ENCODE results near the gene FAAP24.
"Not testable (repeated sequence)": the region's sequence is repeated elsewhere in the genome, so short reads cannot be mapped to it uniquely, and the experiment has no call there.

The FAAP24 gene, protein sequence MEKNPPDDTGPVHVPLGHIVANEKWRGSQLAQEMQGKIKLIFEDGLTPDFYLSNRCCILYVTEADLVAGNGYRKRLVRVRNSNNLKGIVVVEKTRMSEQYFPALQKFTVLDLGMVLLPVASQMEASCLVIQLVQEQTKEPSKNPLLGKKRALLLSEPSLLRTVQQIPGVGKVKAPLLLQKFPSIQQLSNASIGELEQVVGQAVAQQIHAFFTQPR

DNA sequence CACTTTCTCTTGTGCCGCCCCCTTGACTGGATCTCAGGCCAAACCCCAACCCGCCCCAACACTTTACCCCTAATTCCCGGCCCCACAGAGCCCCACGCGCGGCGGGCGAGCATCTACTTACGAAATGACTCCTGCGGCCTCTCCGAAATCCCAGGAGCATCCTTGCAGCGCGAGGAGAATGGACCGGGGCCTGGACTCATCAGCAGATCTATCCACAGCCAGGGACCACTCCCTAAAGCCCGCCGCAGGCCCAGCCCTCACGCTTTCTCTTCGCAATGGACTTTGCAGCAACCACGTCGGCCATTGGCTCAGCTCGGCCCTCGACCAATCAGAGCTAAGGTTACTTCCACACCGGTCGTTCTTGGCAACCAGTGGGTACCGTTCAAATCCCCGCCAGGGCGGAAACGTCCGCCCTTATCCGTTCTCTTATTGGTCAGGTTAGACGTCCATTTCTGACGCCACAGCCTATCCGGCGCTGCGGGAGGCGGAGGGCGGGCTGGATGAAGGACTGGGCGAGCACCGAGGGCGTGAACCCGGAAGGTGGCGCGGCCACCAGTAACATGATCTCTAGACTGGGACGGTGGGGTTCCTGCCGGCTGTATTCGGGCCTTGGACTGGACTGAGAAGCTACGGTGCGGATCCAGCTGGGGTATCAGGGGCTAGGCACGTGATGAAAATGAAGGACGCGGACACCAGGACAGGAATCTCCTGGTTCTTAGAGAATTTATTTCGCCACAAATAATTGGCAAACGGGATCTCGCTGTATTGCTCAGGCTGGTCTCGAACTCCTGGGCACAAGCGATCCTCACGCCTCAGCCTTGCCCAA, at the start of gene FAAP24, which contains the start of gene CEP89:
TSS of gene FAAP24 (plus strand) at position 528 of the 826 bp plus-strand sequence. CDS start 955 bp downstream, outside the sequence.
TSS of gene CEP89 (minus strand) at position 244 of the 826 bp plus-strand sequence. CDS start at position 160, 84 bp downstream.
- FAIRE-seq, result peak; percentile 99

DNA sequence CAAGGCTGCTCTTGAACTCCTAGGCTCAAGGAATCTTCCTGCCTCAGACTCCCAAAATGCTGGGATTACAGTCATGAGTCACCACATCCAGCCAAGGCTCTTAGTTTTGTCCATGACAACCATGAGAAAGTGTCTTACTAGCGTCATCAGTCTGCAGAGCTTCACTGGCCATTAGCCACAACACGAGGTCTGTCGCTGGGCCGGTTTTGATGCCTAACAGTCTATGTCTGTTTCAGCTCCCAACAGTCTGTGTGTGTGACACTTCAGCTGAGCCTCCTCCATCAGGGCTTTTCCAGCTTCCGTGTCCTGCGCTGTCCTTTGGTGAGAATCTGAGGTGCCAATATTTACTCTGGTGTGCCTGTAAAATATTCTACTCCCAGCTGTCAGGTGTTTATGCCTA, 47.8 kb upstream of the FAAP24 start:
- no peak for FAIRE-seq
- DNase-seq (ENCODE audit: insufficient read length, low spot score), result no peak

More for the DNA sequence above, at the start of gene FAAP24, which contains the start of gene CEP89:
- DNase-seq (ENCODE audit: insufficient read length, low spot score), result peak; percentile 100

GRCh38 chr19:32928806-32929205, 43.2 kb upstream of the FAAP24 start:
- FAIRE-seq, result no peak
- no peak for DNase-seq (ENCODE audit: insufficient read length, low spot score)

GRCh38 chr19:32930567-32930966, 41.5 kb upstream of the FAAP24 start:
- DNase-seq (ENCODE audit: insufficient read length, low spot score) (no peak), FAIRE-seq (no peak)

GRCh38 chr19:32933571-32933970, 38.5 kb upstream of the FAAP24 start:
- no peak for DNase-seq (ENCODE audit: insufficient read length, low spot score)
- no peak for FAIRE-seq

DNA sequence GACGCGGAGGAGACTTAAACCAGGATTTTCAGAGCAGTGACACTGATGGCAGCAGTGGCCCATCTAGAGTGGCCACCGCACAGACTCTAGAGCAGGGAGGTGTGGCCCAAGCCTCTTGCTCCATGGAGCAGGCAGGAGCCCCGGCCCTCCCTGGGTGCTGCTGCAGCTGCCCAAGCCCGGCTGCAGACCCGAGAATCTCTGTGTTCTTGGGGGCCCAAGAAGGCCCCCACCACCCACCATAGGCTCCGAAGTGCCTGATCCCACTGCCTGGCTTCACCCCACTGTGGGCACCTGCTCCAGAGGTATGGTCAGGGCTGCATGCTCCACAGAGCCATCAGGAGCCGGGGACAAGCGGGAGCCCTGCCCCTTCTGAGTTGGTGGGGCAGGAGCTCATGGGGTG, 36.4 kb upstream of the FAAP24 start:
- DNase-seq (ENCODE audit: insufficient read length, low spot score) (no peak), FAIRE-seq (no peak)

DNA sequence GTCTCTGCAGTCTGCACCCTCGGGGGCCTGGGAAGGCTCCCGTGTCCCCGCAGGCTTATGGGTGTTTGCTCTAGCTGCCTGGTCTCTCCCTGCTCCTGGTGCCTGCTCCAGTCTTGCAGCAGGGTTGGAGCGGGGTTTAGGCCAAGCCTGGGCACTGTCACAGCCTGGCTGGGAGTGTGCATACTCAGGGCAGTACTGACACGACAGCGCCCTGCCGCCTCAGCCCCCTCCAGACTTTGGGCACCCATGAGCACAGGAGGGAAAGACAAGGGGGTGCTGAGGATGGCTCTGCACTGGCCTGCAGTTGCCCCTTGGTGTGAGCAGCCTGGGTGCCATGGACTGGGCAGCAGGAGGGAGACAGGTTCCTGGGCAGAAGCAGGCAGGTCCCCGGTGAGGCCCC, 36.0 kb upstream of the FAAP24 start:
- no peak for FAIRE-seq
- DNase-seq (ENCODE audit: insufficient read length, low spot score), result no peak

DNA sequence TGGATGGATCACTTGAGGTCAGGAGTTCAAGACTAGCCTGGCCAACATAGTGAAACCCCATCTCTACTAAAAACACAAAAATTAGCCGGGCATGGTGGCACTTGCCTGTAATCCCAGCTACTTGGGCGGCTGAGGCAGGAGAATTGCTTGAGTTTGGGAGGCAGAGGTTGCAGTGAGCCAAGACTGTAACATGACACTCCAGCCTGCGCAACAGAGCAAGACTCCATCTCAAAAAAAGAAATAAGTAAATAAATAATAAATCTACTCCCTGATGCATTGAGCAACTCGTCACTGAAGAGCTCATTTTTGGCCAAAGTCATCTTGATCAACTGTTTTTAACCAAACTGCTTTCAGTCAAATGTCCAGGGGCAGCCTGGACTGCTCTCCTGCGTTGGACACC, 30.8 kb upstream of the FAAP24 start:
- FAIRE-seq, result not testable (repeated sequence)

DNA sequence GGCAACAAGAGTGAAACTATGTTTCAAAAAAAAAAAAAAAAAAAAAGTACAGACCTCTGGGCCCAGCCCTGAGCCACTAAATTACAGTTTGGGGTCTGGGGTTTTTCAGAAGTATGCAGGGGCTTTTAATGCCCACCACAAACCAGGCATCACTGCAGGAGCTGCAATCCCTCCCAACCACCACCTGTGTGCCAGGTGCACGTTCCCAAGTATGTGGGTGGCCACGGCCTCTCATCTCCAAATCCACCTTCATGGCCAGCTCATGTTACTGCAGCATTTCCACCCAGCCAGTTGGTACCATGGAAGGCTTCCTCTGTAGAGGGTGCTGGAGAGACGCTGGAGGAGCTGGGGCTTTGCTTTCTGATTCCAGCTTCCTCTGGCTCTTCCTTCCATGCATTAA, 26.8 kb upstream of the FAAP24 start:
- no peak for FAIRE-seq
- no peak for DNase-seq (ENCODE audit: insufficient read length, low spot score)

More for the DNA sequence above, 30.8 kb upstream of the FAAP24 start:
- DNase-seq (ENCODE audit: insufficient read length, low spot score), result not testable (repeated sequence)

DNA sequence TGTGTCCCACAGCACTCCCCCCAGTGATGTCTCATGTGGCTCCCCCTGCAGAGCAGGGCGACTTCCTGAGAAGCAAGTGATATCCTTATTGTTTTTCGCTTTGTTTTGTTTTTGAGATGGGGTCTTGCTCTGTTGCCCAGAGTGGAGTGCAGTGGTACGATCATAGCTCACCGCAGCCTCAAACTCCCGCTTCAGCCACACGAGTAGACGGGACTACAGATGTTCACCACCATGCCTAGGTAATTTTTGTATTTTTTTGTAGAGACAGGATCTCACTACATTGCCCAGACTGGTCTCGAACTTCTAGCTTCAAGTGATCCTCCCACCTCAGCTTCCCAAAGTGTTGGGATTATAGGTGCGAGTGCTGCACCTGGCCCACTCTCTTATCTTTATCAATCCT, 5.3 kb upstream of the FAAP24 start:
- FAIRE-seq, result no peak
- no peak for DNase-seq (ENCODE audit: insufficient read length, low spot score)

DNA sequence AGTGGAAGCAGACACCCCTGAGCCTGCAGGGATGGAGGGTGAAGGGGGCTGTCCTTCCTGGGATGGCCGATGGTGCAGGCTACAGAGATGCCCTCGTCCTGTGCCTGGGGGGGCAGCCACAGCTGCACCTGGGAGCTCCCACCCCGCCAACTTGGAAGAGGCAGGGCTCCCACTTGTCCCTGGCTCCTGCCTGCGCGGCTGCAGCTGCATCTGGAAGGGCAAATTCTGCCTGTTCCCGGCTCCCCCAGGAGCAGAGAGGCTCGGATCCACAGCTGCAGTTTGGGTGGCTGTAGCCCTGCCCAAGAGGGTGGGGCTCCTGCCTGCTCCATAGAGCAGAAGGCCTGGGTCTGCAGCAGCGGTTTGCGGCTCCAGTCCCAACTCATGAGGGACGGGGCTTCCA, 2.5 kb upstream of the FAAP24 start:
- DNase-seq (ENCODE audit: insufficient read length, low spot score), result no peak
- no peak for FAIRE-seq

DNA sequence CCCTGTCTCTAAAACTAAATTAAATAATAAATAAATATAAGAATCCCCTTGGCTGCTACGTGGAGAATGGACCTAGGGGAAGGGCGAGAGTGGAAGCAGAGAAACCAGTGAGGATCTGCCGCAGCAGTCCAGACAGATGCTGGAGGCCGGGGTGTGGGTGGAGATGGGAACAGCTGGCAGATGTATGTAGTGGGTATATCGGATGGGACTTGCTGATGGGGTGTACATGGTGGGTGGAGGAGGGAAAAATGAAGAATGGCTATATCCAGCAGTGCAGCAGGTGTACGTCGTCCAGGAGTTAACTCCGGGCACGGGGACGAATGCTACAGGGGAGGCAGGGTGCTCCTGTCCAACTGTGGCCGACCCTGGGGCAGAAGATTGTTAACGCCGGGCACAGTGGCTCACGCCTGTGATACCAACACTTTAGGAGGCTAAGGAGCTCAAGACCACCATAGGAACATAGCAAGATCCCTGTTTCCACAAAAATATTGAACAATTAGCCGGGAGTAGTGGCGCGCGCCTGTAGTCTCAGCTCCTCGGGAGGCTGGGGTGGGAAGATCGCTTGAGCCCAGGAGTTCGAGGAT, 938 bp upstream of the FAAP24 start:
- FAIRE-seq (no peak), DNase-seq (ENCODE audit: insufficient read length, low spot score) (no peak)

DNA sequence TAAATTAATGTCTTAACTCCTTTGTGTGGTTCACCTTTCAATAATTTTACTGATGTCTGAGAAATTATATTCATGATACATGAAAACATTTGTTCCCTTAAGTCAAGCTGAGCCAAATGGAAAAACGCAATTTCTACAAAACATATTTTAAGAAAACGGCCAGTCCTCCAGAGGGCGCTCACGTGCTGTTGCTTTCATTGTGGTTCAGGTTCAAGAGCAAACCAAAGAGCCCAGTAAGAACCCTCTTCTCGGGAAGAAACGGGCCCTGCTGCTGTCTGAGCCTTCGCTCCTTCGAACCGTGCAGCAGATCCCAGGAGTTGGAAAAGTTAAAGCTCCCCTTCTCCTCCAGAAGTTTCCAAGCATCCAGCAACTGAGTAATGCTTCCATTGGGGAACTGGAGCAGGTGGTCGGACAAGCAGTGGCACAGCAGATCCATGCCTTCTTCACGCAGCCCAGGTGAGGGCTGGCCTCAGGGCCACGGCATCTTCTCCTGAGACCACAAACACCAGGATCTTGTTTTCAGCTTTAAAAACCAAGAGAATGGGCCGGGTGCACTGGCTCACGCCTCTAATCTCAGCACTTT, 4.3 kb downstream of the FAAP24 start:
- FAIRE-seq (no peak), DNase-seq (ENCODE audit: insufficient read length, low spot score) (peak; percentile 53)

GRCh38 chr19:32977280-32977679, 5.2 kb downstream of the FAAP24 start:
- no peak for DNase-seq (ENCODE audit: insufficient read length, low spot score)
- no peak for FAIRE-seq

- DNase-seq (ENCODE audit: insufficient read length, low spot score); FAIRE-seq: not testable (repeated sequence)
Observed at GRCh38 chr19:32977813-32978212, 5.8 kb downstream of the FAAP24 start.

DNA sequence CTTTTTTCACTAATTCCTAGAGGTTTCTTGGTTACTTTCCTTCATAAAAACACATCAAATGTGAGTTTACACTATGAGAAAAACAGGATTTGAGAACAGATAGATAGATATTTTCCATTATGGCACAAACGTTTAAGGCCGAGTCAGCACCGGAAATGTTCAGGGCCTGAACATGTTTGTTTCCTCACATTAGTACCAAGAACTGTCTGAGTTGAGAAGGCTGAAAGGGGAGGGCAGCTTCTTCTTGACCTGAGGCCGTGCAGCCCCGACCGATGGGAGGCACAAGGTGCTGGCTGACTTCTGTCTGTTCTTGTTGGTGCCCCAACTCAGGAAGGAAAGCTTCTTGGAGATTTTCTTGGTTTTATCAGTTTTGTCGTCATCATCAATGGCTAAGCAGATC, 7.8 kb downstream of the FAAP24 start:
- FAIRE-seq; DNase-seq (ENCODE audit: insufficient read length, low spot score): not testable (repeated sequence)

DNA sequence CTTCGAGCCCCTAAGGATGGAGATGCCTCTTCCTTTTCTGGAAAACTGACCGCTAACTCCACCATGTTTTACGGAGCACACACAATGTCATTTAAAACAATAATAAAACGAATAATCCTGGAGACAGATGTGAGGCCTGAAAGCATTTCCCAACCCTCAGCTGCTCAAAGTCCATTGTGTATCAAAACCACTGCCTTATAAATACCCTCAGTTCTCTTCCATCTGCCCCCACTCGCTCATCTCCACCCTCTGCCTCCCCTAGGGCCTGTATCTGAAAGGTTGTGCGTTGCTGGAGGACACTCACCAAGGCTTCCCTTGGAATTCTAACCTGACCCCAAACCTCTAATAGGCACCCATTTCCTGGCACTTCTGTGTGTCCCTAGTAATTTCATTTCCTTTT, 10.4 kb downstream of the FAAP24 start:
- DNase-seq (ENCODE audit: insufficient read length, low spot score), result not testable (repeated sequence)

DNA sequence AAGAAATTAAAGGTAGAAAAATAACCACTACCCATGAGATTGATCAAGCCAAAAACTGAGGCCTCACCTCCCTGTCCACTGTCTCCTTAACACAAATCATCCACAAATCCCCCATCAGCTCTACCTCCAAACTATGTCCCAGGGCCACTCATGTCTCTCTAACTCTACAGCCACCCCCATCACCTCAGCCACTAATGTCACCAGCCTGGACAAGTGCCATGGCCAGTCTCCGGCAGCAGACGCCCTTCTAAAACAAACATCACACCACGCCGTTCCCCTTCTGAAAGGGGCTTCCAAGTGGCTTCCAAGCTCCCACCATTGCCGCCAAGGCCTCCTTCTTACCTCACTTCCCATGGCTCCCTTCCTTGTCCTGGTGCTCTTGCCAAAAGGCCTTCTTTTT, 16.2 kb downstream of the FAAP24 start:
- FAIRE-seq; DNase-seq (ENCODE audit: insufficient read length, low spot score): not testable (repeated sequence)

More for the DNA sequence above, 10.4 kb downstream of the FAAP24 start:
- not testable (repeated sequence) for FAIRE-seq

GRCh38 chr19:32988724-32989123, 16.7 kb downstream of the FAAP24 start:
- FAIRE-seq (no peak), DNase-seq (ENCODE audit: insufficient read length, low spot score) (no peak)

GRCh38 chr19:32995966-32996365, 23.9 kb downstream of the FAAP24 start:
- not testable (repeated sequence) for FAIRE-seq; DNase-seq (ENCODE audit: insufficient read length, low spot score)

GRCh38 chr19:32997061-32997464, 25.0 kb downstream of the FAAP24 start:
- DNase-seq (ENCODE audit: insufficient read length, low spot score); FAIRE-seq: not testable (repeated sequence)

All from HTR-8/SVneo (cell line).